H1 (cell line): ENCODE data around the gene POTEE. TPM values are rescaled to one million over a fixed set of nuclear protein-coding genes. Genes with fewer than 3 reads are reported as not detected.
"Not testable (repeated sequence)": the region's sequence is repeated elsewhere in the genome, so short reads cannot be mapped to it uniquely, and the experiment has no call there.

Experiments used
- CTCF ChIA-PET: fragments of 300-600 bp; sonication (Branson Sonifier 250); formaldehyde crosslinking; loops from one replicate; lab custom pipeline; 2021; ENCODE audit not compliant: partially characterized antibody; lab: Charles Lee
- POLR2A ChIA-PET: fragments of 300-600 bp; sonication (Branson Sonifier 250); formaldehyde crosslinking; loops from one replicate; lab custom pipeline; 2021; ENCODE audit warnings: inconsistent platforms; ENCODE audit not compliant: partially characterized antibody; lab: Charles Lee
- DNase-seq, 2 experiments: peaks; one replicate each; pipeline versions ENCODE4 v3.0.0 to v3.0.0-alpha.2; 2010 to 2022; ENCODE audit warnings: low spot score in 2 of 2, low read depth in 1 of 2, mixed read lengths in 1 of 2
- FAIRE-seq: peaks from 2 replicates; lab custom pipeline; 2011; peaks lifted over from hg19 to GRCh38; lab: Jason Lieb, UNC
- H2AFZ ChIP-seq: 2 replicates; pipeline ENCODE4 v1.8.1; 2012; ENCODE audit warnings: low read length, inconsistent platforms
- H2AK5ac ChIP-seq: 2 replicates; pipeline ENCODE4 v1.6.1; 2013; ENCODE audit warnings: low read depth, low read length
- H2BK120ac ChIP-seq: replicated peaks from 2 replicates; pipeline ENCODE3; 2013; ENCODE audit warnings: low read depth, low read length, inconsistent platforms
- H2BK12ac ChIP-seq: 2 replicates; pipeline ENCODE4 v1.6.1; 2013; ENCODE audit warnings: low read depth, low read length
- H2BK15ac ChIP-seq: 2 replicates; pipeline ENCODE4 v1.6.1; 2013; ENCODE audit warnings: low read length
- H2BK20ac ChIP-seq: 2 replicates; pipeline ENCODE4 v1.6.1; 2013; ENCODE audit warnings: low read length
- H2BK5ac ChIP-seq: 2 replicates; pipeline ENCODE4 v1.6.1; 2013; ENCODE audit warnings: low read depth, low read length
- H3K14ac ChIP-seq: 2 replicates; pipeline ENCODE4 v1.6.1; 2013; ENCODE audit warnings: inconsistent platforms; ENCODE audit not compliant: insufficient read length
- H3K18ac ChIP-seq: 2 replicates; pipeline ENCODE4 v1.6.1; 2013; ENCODE audit warnings: low read length; ENCODE audit errors: extremely low read depth
- H3K23ac ChIP-seq: 2 replicates; pipeline ENCODE4 v1.6.1; 2013; ENCODE audit warnings: inconsistent platforms; ENCODE audit not compliant: insufficient read length
- H3K23me2 ChIP-seq: 2 replicates; pipeline ENCODE4 v1.6.1; 2013; ENCODE audit warnings: low read depth, low read length
- H3K27ac ChIP-seq: 2 replicates; pipeline ENCODE4 v1.6.1; 2011; ENCODE audit warnings: low read depth, low read length, inconsistent platforms
- H3K27me3 ChIP-seq, 4 experiments: replicated peaks in 1 of 4; 1 replicate in 1 of 4; 2 replicates in 3 of 4; pipeline versions ENCODE4 v1.6.1 to v1.8.1; 2011 to 2013; ENCODE audit warnings: low read length in 3 of 4, mild to moderate bottlenecking in 3 of 4, inconsistent platforms in 2 of 4, mixed read lengths in 2 of 4, moderate library complexity in 1 of 4; ENCODE audit not compliant: control insufficient read depth in 3 of 4, insufficient read depth in 3 of 4; ENCODE audit errors: extremely low read depth in 1 of 4
- H3K36me3 ChIP-seq, 4 experiments: 2 replicates each; pipeline versions ENCODE4 v1.6.1 to v1.8.1; 2011 to 2013; ENCODE audit warnings: mild to moderate bottlenecking in 4 of 4, low read length in 3 of 4, moderate library complexity in 2 of 4, control low read depth in 1 of 4, inconsistent platforms in 1 of 4; ENCODE audit not compliant: insufficient read depth in 4 of 4, control insufficient read depth in 2 of 4
- H3K4ac ChIP-seq: replicated peaks from 2 replicates; pipeline ENCODE3; 2013; ENCODE audit warnings: low read length, low read depth, mixed read lengths, inconsistent platforms; ENCODE audit not compliant: insufficient read length
- H3K4me1 ChIP-seq, 4 experiments: replicated peaks in 1 of 4; 1 replicate in 1 of 4; 2 replicates in 3 of 4; pipeline versions ENCODE4 v1.6.1 to v1.8.1; 2011 to 2013; ENCODE audit warnings: low read length in 3 of 4, inconsistent platforms in 2 of 4, mixed read lengths in 1 of 4; ENCODE audit not compliant: insufficient read depth in 4 of 4, control insufficient read depth in 3 of 4
- H3K4me2 ChIP-seq, 2 experiments: 2 replicates each; pipeline versions ENCODE4 v1.6.1 to v1.8.1; 2011 to 2013; ENCODE audit warnings: low read depth in 2 of 2, low read length in 2 of 2, control low read depth in 1 of 2, inconsistent platforms in 1 of 2, mild to moderate bottlenecking in 1 of 2; ENCODE audit not compliant: insufficient read depth in 1 of 2
- H3K4me3 ChIP-seq, 4 experiments: fragments of 200-600, 300-600 bp in 1 of 4; sonication (generic), shearing (Covaris generic), sonication (Bioruptor Twin) in 1 of 4; 2 replicates each; pipeline versions ENCODE4 v1.5.1 to v1.8.1; 2011 to 2016; ENCODE audit warnings: low read length in 4 of 4, low read depth in 3 of 4, control low read depth in 2 of 4, inconsistent platforms in 2 of 4, mild to moderate bottlenecking in 2 of 4, mixed read lengths in 1 of 4, moderate library complexity in 1 of 4; ENCODE audit not compliant: insufficient read depth in 2 of 4; ENCODE audit errors: extremely low read depth in 1 of 4
- H3K56ac ChIP-seq: replicated peaks from 2 replicates; pipeline ENCODE3; 2013; ENCODE audit warnings: low read depth, mild to moderate bottlenecking, mixed read lengths, low read length, inconsistent platforms; ENCODE audit not compliant: insufficient read length
- H3K79me1 ChIP-seq: 2 replicates; pipeline ENCODE4 v1.6.1; 2013; ENCODE audit warnings: low read depth, low read length, control low read depth
- H3K79me2 ChIP-seq, 2 experiments: 2 replicates each; pipeline versions ENCODE4 v1.6.1 to v1.8.1; 2012 to 2013; ENCODE audit warnings: low read length in 2 of 2, mild to moderate bottlenecking in 2 of 2, inconsistent platforms in 1 of 2; ENCODE audit not compliant: insufficient read depth in 2 of 2, control insufficient read depth in 1 of 2
- H3K9ac ChIP-seq, 4 experiments: replicated peaks in 1 of 4; 1 replicate in 1 of 4; 2 replicates in 3 of 4; pipeline versions ENCODE4 v1.6.1 to v1.8.1; 2011 to 2013; ENCODE audit warnings: low read depth in 3 of 4, low read length in 3 of 4, control low read depth in 2 of 4, mild to moderate bottlenecking in 2 of 4, moderate library complexity in 2 of 4, inconsistent platforms in 1 of 4; ENCODE audit errors: extremely low read depth in 1 of 4
- H3K9me3 ChIP-seq, 2 experiments: 2 replicates each; pipeline versions ENCODE4 v1.6.1 to v1.8.1; 2012 to 2013; ENCODE audit warnings: mild to moderate bottlenecking in 2 of 2, moderate library complexity in 2 of 2, control low read depth in 1 of 2, inconsistent platforms in 1 of 2, low read depth in 1 of 2, low read length in 1 of 2, mixed read lengths in 1 of 2; ENCODE audit not compliant: insufficient read depth in 2 of 2
- H4K20me1 ChIP-seq, 2 experiments: replicated peaks in 1 of 2; 2 replicates each; pipeline versions ENCODE3 to v1.8.1; 2011 to 2013; ENCODE audit warnings: inconsistent platforms in 2 of 2, low read length in 2 of 2, mild to moderate bottlenecking in 1 of 2; ENCODE audit not compliant: insufficient read depth in 2 of 2, control insufficient read depth in 1 of 2
- H4K5ac ChIP-seq: 2 replicates; pipeline ENCODE4 v1.6.1; 2013; ENCODE audit warnings: low read length, low read depth, mixed read lengths, inconsistent platforms; ENCODE audit not compliant: insufficient read length
- H4K8ac ChIP-seq: 2 replicates; pipeline ENCODE4 v1.8.0; 2013; ENCODE audit warnings: mild to moderate bottlenecking, moderate library complexity, low read length, inconsistent platforms; ENCODE audit not compliant: insufficient read depth; ENCODE audit errors: extremely low read depth
- H4K91ac ChIP-seq: replicated peaks from 2 replicates; pipeline ENCODE3; 2013; ENCODE audit warnings: low read length, mixed read lengths, inconsistent platforms; ENCODE audit not compliant: insufficient read length
- WGBS, 2 experiments: shearing (Covaris generic) in 1 of 2; methylation state at CpG; one replicate each; pipeline versions ENCODE4 v1.1.6 to v1.1.7; 2013 to 2015; ENCODE audit warnings: low lambda C conversion rate in 2 of 2, mixed read lengths in 2 of 2, inconsistent platforms in 1 of 2, low coverage in 1 of 2, missing lambda C conversion rate in 1 of 2; ENCODE audit not compliant: insufficient replicate concordance in 2 of 2, insufficient coverage in 1 of 2, insufficient read length in 1 of 2; ENCODE audit errors: extremely low coverage in 1 of 2, missing lambda C conversion rate in 1 of 2; 5-methylcytosine and 5-hydroxymethylcytosine counted together
- polyA plus RNA-seq, 7 experiments: library from polyadenylated mRNA; depleted of rRNA in 3 of 7; stranded (reverse) in 5 of 7; unstranded in 2 of 7; fragments of >200 nt in 5 of 7; fragments of 200-250 nt in 2 of 7; gene quantifications; 1 replicate in 5 of 7; 2 replicates in 1 of 7; 4 replicates in 1 of 7; pipeline versions ENCODE4 v1.2.1 to v1.2.3, GENCODE V29; 2011 to 2013; ENCODE audit warnings: missing spikeins in 2 of 7, mixed read lengths in 2 of 7
- total RNA-seq: library from RNA; stranded (reverse); fragmentation: NEBNext Ultra II Directional; extraction: Animal tissue kit (Norgen Biotek cat#: 25700); gene quantifications from 2 replicates; pipeline ENCODE4 v1.2.1, GENCODE V29; 2021

The POTEE gene
- total and polyA plus RNA-seq, 2 of the 8 experiments (the other 6 are each of a cell fraction or from before 2014, with no cell fraction given) = 0.30 to 0.41 TPM

DNA sequence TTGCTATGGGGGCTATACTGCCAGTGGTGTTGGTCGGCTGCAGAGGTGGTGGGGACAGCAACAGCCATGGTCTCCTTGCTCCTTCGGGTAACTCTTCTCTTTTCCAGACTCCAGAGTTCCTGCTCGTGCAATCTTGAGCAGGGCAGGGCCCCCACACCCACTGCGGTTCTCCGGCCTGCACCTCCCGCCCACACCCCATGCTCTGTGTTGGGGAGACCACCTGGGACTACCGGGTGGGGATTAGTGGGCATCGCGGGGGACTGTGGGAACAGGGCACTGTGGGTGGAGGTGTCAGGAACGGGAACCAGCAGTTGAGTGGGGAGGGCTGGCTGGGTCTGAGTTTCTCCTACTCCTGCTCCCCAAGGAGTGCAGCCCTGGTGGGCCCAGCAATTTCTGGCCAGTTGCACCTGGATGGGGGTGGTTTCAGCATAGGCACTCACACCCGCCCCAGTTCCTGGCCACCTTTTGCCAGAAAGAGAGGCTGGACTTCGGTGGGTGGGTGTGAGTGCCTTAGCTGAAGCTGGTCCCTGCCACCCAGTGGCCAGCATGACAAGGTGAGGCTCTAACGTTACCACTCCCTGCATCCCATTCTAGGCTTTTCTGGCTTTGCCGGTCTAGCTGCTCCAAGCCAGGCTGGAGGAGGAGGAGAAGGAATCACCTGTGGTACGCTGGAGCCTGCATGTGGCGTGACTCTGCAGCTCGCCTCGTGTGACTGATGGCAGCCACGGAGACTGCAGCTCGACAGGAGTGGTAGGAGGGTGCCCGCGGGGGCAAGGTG lies 1.3 kb downstream of the POTEE start:
- H4K91ac ChIP-seq, POLR2A ChIA-PET, H2BK15ac ChIP-seq, H2AFZ ChIP-seq, H3K9ac ChIP-seq, H3K79me1 ChIP-seq, H3K4me3 ChIP-seq, CTCF ChIA-PET, H3K79me2 ChIP-seq, H3K36me3 ChIP-seq, H3K23me2 ChIP-seq, H3K14ac ChIP-seq, H2BK20ac ChIP-seq, H3K23ac ChIP-seq, H2BK12ac ChIP-seq, H3K27ac ChIP-seq, H4K8ac ChIP-seq, H3K4me2 ChIP-seq, H3K18ac ChIP-seq, H2BK120ac ChIP-seq, H2BK5ac ChIP-seq, H3K4ac ChIP-seq, H4K20me1 ChIP-seq, FAIRE-seq, H4K5ac ChIP-seq, H3K56ac ChIP-seq, H3K27me3 ChIP-seq, DNase-seq, H3K4me1 ChIP-seq, H2AK5ac ChIP-seq, H3K9me3 ChIP-seq: not testable (repeated sequence)
- WGBS, 2 experiments = 92% methylated on average over 7 of the region's 22 CpGs; no CpG with 5 or more reads in 1 of the 2 experiments
